Hematopoietic multipotent progenitor cell treated with erythropoietin and hydrocortisone succinate and interleukin-3 and kit ligand, for 6 days (in vitro differentiated cells): Measurements from ENCODE around the gene NOS1AP.
"Not testable (repeated sequence)": the region's sequence is repeated elsewhere in the genome, so short reads cannot be mapped to it uniquely, and the experiment has no call there.

Experiments used
- DNase-seq: peaks from one replicate; pipeline ENCODE4 v3.0.0-alpha.2; 2015

The NOS1AP gene

GRCh38 chr1:162059721-162060120 is 9.8 kb upstream of the NOS1AP start:
- DNase-seq: no peak

- no peak for DNase-seq
Observed at GRCh38 chr1:162060314-162060713, 9.2 kb upstream of the NOS1AP start.

GRCh38 chr1:162062542-162063015 is 6.9 kb upstream of the NOS1AP start:
- DNase-seq: no peak

- DNase-seq: no peak
Observed at GRCh38 chr1:162065016-162065415, 4.5 kb upstream of the NOS1AP start.

GRCh38 chr1:162066836-162067235 is 2.7 kb upstream of the NOS1AP start:
- not testable (repeated sequence) for DNase-seq

GRCh38 chr1:162067466-162067865 is 2.0 kb upstream of the NOS1AP start:
- no peak for DNase-seq

GRCh38 chr1:162068301-162068700 is 1.2 kb upstream of the NOS1AP start:
- DNase-seq: no peak

GRCh38 chr1:162070094-162070748 is 730 bp downstream of the NOS1AP start:
- DNase-seq: peak; percentile 16

- no peak for DNase-seq
Observed at GRCh38 chr1:162070825-162071224, 1.3 kb downstream of the NOS1AP start.

- DNase-seq: no peak
Observed at GRCh38 chr1:162072740-162073139, 3.2 kb downstream of the NOS1AP start.

GRCh38 chr1:162074276-162075005 is 5.0 kb downstream of the NOS1AP start:
- DNase-seq: no peak

GRCh38 chr1:162075862-162076261 is 6.4 kb downstream of the NOS1AP start:
- DNase-seq: no peak

GRCh38 chr1:162077648-162078299 is 8.3 kb downstream of the NOS1AP start:
- DNase-seq: no peak

GRCh38 chr1:162079030-162079429 is 9.5 kb downstream of the NOS1AP start:
- no peak for DNase-seq

GRCh38 chr1:162080472-162081015 is 11.1 kb downstream of the NOS1AP start:
- peak; percentile 23 for DNase-seq

- DNase-seq: no peak
Observed at GRCh38 chr1:162081316-162081715, 11.8 kb downstream of the NOS1AP start.

GRCh38 chr1:162082080-162082479 is 12.6 kb downstream of the NOS1AP start:
- not testable (repeated sequence) for DNase-seq

GRCh38 chr1:162083273-162083672 is 13.8 kb downstream of the NOS1AP start:
- DNase-seq: no peak

GRCh38 chr1:162085991-162086390 is 16.5 kb downstream of the NOS1AP start:
- DNase-seq: no peak

GRCh38 chr1:162087111-162087510 is 17.6 kb downstream of the NOS1AP start:
- DNase-seq: no peak

- no peak for DNase-seq
Observed at GRCh38 chr1:162087574-162087973, 18.1 kb downstream of the NOS1AP start.

GRCh38 chr1:162088281-162088969 is 18.9 kb downstream of the NOS1AP start:
- DNase-seq: no peak

- DNase-seq: no peak
Observed at GRCh38 chr1:162089748-162090147, 20.3 kb downstream of the NOS1AP start.
